ENCODE data around the gene MYL10.

- TF ChIP-seq EZH2 (IDR thresholded peaks at IDR 0.05; ENCODE audit: low read depth, low read length, severe bottlenecking): no peak
- TF ChIP-seq KDM5A (IDR thresholded peaks at IDR 0.05; ENCODE audit: low read length): no peak
- TF ChIP-seq JUN (IDR thresholded peaks at IDR 0.05; ENCODE audit: low read depth, low read length): no peak
- TF ChIP-seq CBX8 (IDR thresholded peaks at IDR 0.05; ENCODE audit: borderline replicate concordance, low read depth, low read length): no peak
- TF ChIP-seq MAX (IDR thresholded peaks at IDR 0.05): no peak
Observed at GRCh38 chr7:101633511-101633910, 4.4 kb upstream of the MYL10 start.
